SK-N-SH (cell line): Measurements from ENCODE around the gene NOSTRIN. TPM values are rescaled to one million over a fixed set of nuclear protein-coding genes. Genes with fewer than 3 reads are reported as not detected.

Experiments
- CTCF ChIA-PET: fragments of 300-600, 350-600 bp; formaldehyde crosslinking; extraction: SDS; loops from one replicate; lab custom pipeline; 2021; lab: Yijun Ruan, JAX
- POLR2A ChIA-PET: fragments of 350-600 bp; sonication (Branson Sonifier 250); formaldehyde crosslinking; extraction: SDS; loops from one replicate; lab custom pipeline; 2020; ENCODE audit warnings: antibody characterized with exemption, inconsistent platforms; lab: Yijun Ruan, JAX
- DNase-seq: peaks from one replicate; pipeline ENCODE4 v3.0.0; 2012
- H2AFZ ChIP-seq: fragments of 200-600 bp; sonication (generic); 2 replicates; pipeline ENCODE4 v1.8.1; 2016; ENCODE audit warnings: antibody characterized with exemption, mild to moderate bottlenecking, low read depth
- H3F3A ChIP-seq: fragments of 200-600 bp; sonication (generic); replicated peaks from 2 replicates; pipeline ENCODE3; 2016; ENCODE audit warnings: antibody characterized with exemption, mild to moderate bottlenecking; ENCODE audit not compliant: insufficient read depth
- H3K27ac ChIP-seq, 2 experiments: fragments of 200-500 bp in 1 of 2; fragments of 200-600 bp in 1 of 2; sonication (Bioruptor generic) in 1 of 2; sonication (generic), shearing (Covaris generic) in 1 of 2; 2 replicates each; pipeline versions ENCODE4 v1.5.1 to v1.6.1; 2014 to 2016; ENCODE audit warnings: low read depth in 2 of 2, inconsistent platforms in 1 of 2, low read length in 1 of 2, mild to moderate bottlenecking in 1 of 2, mixed read lengths in 1 of 2
- H3K27me3 ChIP-seq: fragments of 200-600 bp; sonication (generic), shearing (Covaris generic); 2 replicates; pipeline ENCODE4 v1.6.1; 2016; ENCODE audit warnings: mixed run types; ENCODE audit not compliant: insufficient read depth
- H3K36me3 ChIP-seq, 2 experiments: fragments of 200-500 bp in 1 of 2; fragments of 200-600 bp in 1 of 2; sonication (Bioruptor generic) in 1 of 2; sonication (generic) in 1 of 2; replicated peaks in 1 of 2; 2 replicates each; pipeline versions ENCODE3 to v1.5.1; 2014 to 2016; ENCODE audit warnings: low read length in 1 of 2, mild to moderate bottlenecking in 1 of 2; ENCODE audit not compliant: insufficient read depth in 2 of 2, control insufficient read depth in 1 of 2
- H3K4me1 ChIP-seq, 2 experiments: fragments of 200-500 bp in 1 of 2; fragments of 200-600 bp in 1 of 2; sonication (Bioruptor generic) in 1 of 2; sonication (generic), shearing (Covaris generic) in 1 of 2; 2 replicates each; pipeline versions ENCODE4 v1.5.1 to v1.6.1; 2014 to 2016; ENCODE audit warnings: low read depth in 1 of 2, low read length in 1 of 2, mixed run types in 1 of 2; ENCODE audit not compliant: insufficient read depth in 2 of 2, control insufficient read depth in 1 of 2
- H3K4me2 ChIP-seq: fragments of 200-600 bp; sonication (generic), shearing (Covaris generic); 2 replicates; pipeline ENCODE4 v1.6.1; 2017; ENCODE audit warnings: mixed run types
- H3K4me3 ChIP-seq, 2 experiments: fragments of 200-500 bp in 1 of 2; fragments of 200-600 bp in 1 of 2; sonication (Bioruptor generic) in 1 of 2; sonication (generic), shearing (Covaris generic) in 1 of 2; 2 replicates each; pipeline versions ENCODE4 v1.5.1 to v1.8.1; 2014 to 2016; ENCODE audit warnings: low read depth in 2 of 2, inconsistent platforms in 1 of 2, low read length in 1 of 2, mild to moderate bottlenecking in 1 of 2, mixed read lengths in 1 of 2, moderate library complexity in 1 of 2
- H3K79me2 ChIP-seq: fragments of 200-600 bp; sonication (generic); 2 replicates; pipeline ENCODE4 v1.8.1; 2017; ENCODE audit warnings: mild to moderate bottlenecking; ENCODE audit not compliant: insufficient read depth
- H3K9ac ChIP-seq: fragments of 200-600 bp; sonication (generic); 2 replicates; pipeline ENCODE4 v1.6.1; 2017; ENCODE audit warnings: mixed run types
- H3K9me2 ChIP-seq: fragments of 200-600 bp; sonication (generic); 2 replicates; pipeline ENCODE4 v1.6.1; 2017; ENCODE audit warnings: mixed run types
- H3K9me3 ChIP-seq: fragments of 200-600 bp; sonication (generic); 2 replicates; pipeline ENCODE4 v1.6.1; 2017; ENCODE audit warnings: mixed run types, mild to moderate bottlenecking, moderate library complexity
- H4K20me1 ChIP-seq: fragments of 200-600 bp; sonication (generic); 2 replicates; pipeline ENCODE4 v1.6.1; 2017; ENCODE audit warnings: mild to moderate bottlenecking, mixed run types; ENCODE audit not compliant: insufficient read depth
- CHD2 ChIP-seq: fragments of 150-350 bp; IDR thresholded peaks from 2 replicates; pipeline ENCODE4 v1.6.1; 2018; ENCODE audit warnings: low read length; ENCODE audit not compliant: partially characterized antibody
- ELF1 ChIP-seq: IDR thresholded peaks from 2 replicates; pipeline ENCODE4 v1.4.0; 2012
- EP300 ChIP-seq, 2 experiments: IDR thresholded peaks; 2 replicates each; pipeline versions ENCODE4 v1.4.0 to v1.6.1; 2012; ENCODE audit warnings: borderline replicate concordance in 1 of 2, low read depth in 1 of 2, low read length in 1 of 2
- FOXM1 ChIP-seq: IDR thresholded peaks from 2 replicates; pipeline ENCODE4 v1.4.0; 2012; ENCODE audit warnings: low read depth, mild to moderate bottlenecking
- MAX ChIP-seq: IDR thresholded peaks from 2 replicates; pipeline ENCODE4 v1.4.0; 2012; ENCODE audit warnings: low read depth
- PBX3 ChIP-seq: IDR thresholded peaks from 2 replicates; pipeline ENCODE4; 2012
- REST ChIP-seq: IDR thresholded peaks from 2 replicates; pipeline ENCODE4 v1.6.1; 2012; ENCODE audit warnings: mild to moderate bottlenecking, low read depth, low read length, moderate library complexity
- RFX5 ChIP-seq: IDR thresholded peaks from 2 replicates; pipeline ENCODE4 v1.6.1; 2012; ENCODE audit warnings: mild to moderate bottlenecking, improper control_type of control experiment, low read length
- TCF12 ChIP-seq: IDR thresholded peaks from 2 replicates; pipeline ENCODE4 v1.4.0; 2012
- USF2 ChIP-seq: fragments of 150-350 bp; IDR thresholded peaks from 2 replicates; pipeline ENCODE4 v1.6.1; 2017; ENCODE audit warnings: antibody characterized with exemption, low read length, low read depth, borderline replicate concordance
- YY1 ChIP-seq: IDR thresholded peaks from 2 replicates; pipeline ENCODE4 v1.4.0; 2012; ENCODE audit warnings: low read depth, mild to moderate bottlenecking
- WGBS: methylation state at CpG from one replicate; pipeline ENCODE4 v1.1.6; 2017; ENCODE audit warnings: low lambda C conversion rate; 5-methylcytosine and 5-hydroxymethylcytosine counted together
- polyA plus RNA-seq, 3 experiments: library from polyadenylated mRNA; depleted of rRNA; stranded (reverse); fragments of >200 nt; gene quantifications; 2 replicates each; pipeline ENCODE4 v1.2.3, GENCODE V29; 2012

NOSTRIN gene
- polyA plus RNA-seq, 1 of the 3 experiments (the other 2 are of a cell fraction), result not detected

GRCh38 chr2:168819829-168820489 is 17.5 kb downstream of the NOSTRIN start:
- TF ChIP-seq CHD2 (no peak), YY1 (no peak), MAX (no peak), FOXM1 (no peak), TCF12 (no peak), RFX5 (no peak), REST (no peak), ELF1 (no peak), USF2 (no peak)
- POLR2A ChIA-PET, result no interaction called here
- no peak overlapping the region for H3K9ac ChIP-seq

GRCh38 chr2:168821577-168821976 is 19.1 kb downstream of the NOSTRIN start:
- Histone ChIP-seq H3K9ac (no peak overlapping the region), H3K36me3 (no peaks in the 10 kb centered on the region), H4K20me1 (no peaks in the 10 kb centered on the region), H2AFZ (no peak overlapping the region), H3K27ac (no peak overlapping the region), H3K4me3 (no peak overlapping the region), H3K9me2 (no peaks in the 10 kb centered on the region), H3K9me3 (no peaks in the 10 kb centered on the region), H3K4me1 (peaks cover 0 to 5% of the 10 kb centered on the region in 2 experiments; a peak in 1 of 4 replicates), H3K79me2 (no peaks in the 10 kb centered on the region), H3K27me3 (no peaks in the 10 kb centered on the region), H3F3A (no peaks in the 10 kb centered on the region), H3K4me2 (no peak overlapping the region)
- TF ChIP-seq YY1, result no peak
- no peak for TF ChIP-seq PBX3
- no peak for TF ChIP-seq EP300 (IDR thresholded peaks at IDR 0.05; ENCODE audit: borderline replicate concordance in 1 of 2, low read depth in 1 of 2, low read length in 1 of 2)
- ChIA-PET CTCF (interaction anchor here (1.1 kb wide), 1 partner anchor 19 kb away, joined by 4 read pairs; no protein-coding TSS in a partner anchor), POLR2A (no interaction called here)
- DNase-seq, result no peak
- 82% methylated on average over 8 of the region's 8 CpGs for WGBS

More at GRCh38 chr2:168819829-168820489, 17.5 kb downstream of the NOSTRIN start:
- Histone ChIP-seq H4K20me1 (no peaks in the 10 kb centered on the region), H3F3A (no peaks in the 10 kb centered on the region), H3K4me1 (peaks cover 0 to 5% of the 10 kb centered on the region in 2 experiments; a peak in 2 of 4 replicates), H3K79me2 (no peaks in the 10 kb centered on the region), H3K27me3 (no peaks in the 10 kb centered on the region), H3K36me3 (no peaks in the 10 kb centered on the region), H3K4me3 (no peak overlapping the region), H3K27ac (no peak overlapping the region), H3K4me2 (no peak overlapping the region), H2AFZ (no peak overlapping the region), H3K9me3 (no peaks in the 10 kb centered on the region), H3K9me2 (no peaks in the 10 kb centered on the region)
- no peak for DNase-seq
- 76% methylated on average over 4 of the region's 6 CpGs for WGBS
- CTCF ChIA-PET, result interaction anchor here (1.0 to 1.5 kb wide), 2 partner anchors 11 to 141 kb away, joined by 3 read pairs; no protein-coding TSS in a partner anchor
